ENCODE measurements around the gene RNF175.

The RNF175 gene

GRCh38 chr4:153731239-153731638 lies 28.6 kb downstream of the RNF175 start:
- TF ChIP-seq SPI1 (IDR thresholded peaks at IDR 0.05; ENCODE audit: low read depth, low read length) (no peak), POU2F2 (IDR thresholded peaks at IDR 0.05; ENCODE audit: low read depth, low read length) (no peak), POLR2AphosphoS5 (IDR thresholded peaks at IDR 0.05; ENCODE audit: low read depth, low read length) (no peak), TAF1 (IDR thresholded peaks at IDR 0.05; ENCODE audit: low read depth, low read length) (no peak), PAX5 (IDR thresholded peaks at IDR 0.05; ENCODE audit: insufficient read depth, low read length, severe bottlenecking) (no peak), POLR2A (IDR thresholded peaks at IDR 0.05; ENCODE audit: low read depth, low read length) (no peak)
- FAIRE-seq: no peak
- DNase-seq (ENCODE audit: insufficient read length, low spot score): no peak

- DNase-seq (ENCODE audit: insufficient read length, low spot score) (no peak), FAIRE-seq (peak; percentile 20)
- TF ChIP-seq POLR2A (IDR thresholded peaks at IDR 0.05; ENCODE audit: low read depth, low read length) (no peak), POU2F2 (IDR thresholded peaks at IDR 0.05; ENCODE audit: low read depth, low read length) (no peak), SPI1 (IDR thresholded peaks at IDR 0.05; ENCODE audit: low read depth, low read length) (no peak), TAF1 (IDR thresholded peaks at IDR 0.05; ENCODE audit: low read depth, low read length) (no peak), POLR2AphosphoS5 (IDR thresholded peaks at IDR 0.05; ENCODE audit: low read depth, low read length) (no peak), PAX5 (IDR thresholded peaks at IDR 0.05; ENCODE audit: insufficient read depth, low read length, severe bottlenecking) (no peak)
These were observed 29.9 kb downstream of the RNF175 start for GRCh38 chr4:153729895-153730294.

GRCh38 chr4:153728660-153729059 lies 31.2 kb downstream of the RNF175 start:
- TF ChIP-seq TAF1 (IDR thresholded peaks at IDR 0.05; ENCODE audit: low read depth, low read length) (no peak), SPI1 (IDR thresholded peaks at IDR 0.05; ENCODE audit: low read depth, low read length) (peak; percentile 68), POU2F2 (IDR thresholded peaks at IDR 0.05; ENCODE audit: low read depth, low read length) (no peak), POLR2AphosphoS5 (IDR thresholded peaks at IDR 0.05; ENCODE audit: low read depth, low read length) (no peak)
- no peak for DNase-seq (ENCODE audit: insufficient read length, low spot score)
- FAIRE-seq: no peak

GRCh38 chr4:153728151-153728550 lies 31.7 kb downstream of the RNF175 start:
- DNase-seq (ENCODE audit: insufficient read length, low spot score) (no peak), FAIRE-seq (peak; percentile 50)
- no peak for TF ChIP-seq PAX5 (IDR thresholded peaks at IDR 0.05; ENCODE audit: insufficient read depth, low read length, severe bottlenecking)
- TF ChIP-seq POU2F2 (IDR thresholded peaks at IDR 0.05; ENCODE audit: low read depth, low read length): no peak
- no peak for TF ChIP-seq TAF1 (IDR thresholded peaks at IDR 0.05; ENCODE audit: low read depth, low read length)
- no peak for TF ChIP-seq POLR2A (IDR thresholded peaks at IDR 0.05; ENCODE audit: low read depth, low read length)
- TF ChIP-seq SPI1 (IDR thresholded peaks at IDR 0.05; ENCODE audit: low read depth, low read length): no peak
- no peak for TF ChIP-seq POLR2AphosphoS5 (IDR thresholded peaks at IDR 0.05; ENCODE audit: low read depth, low read length)

- TF ChIP-seq SPI1 (IDR thresholded peaks at IDR 0.05; ENCODE audit: low read depth, low read length) (no peak), POU2F2 (IDR thresholded peaks at IDR 0.05; ENCODE audit: low read depth, low read length) (no peak), POLR2A (IDR thresholded peaks at IDR 0.05; ENCODE audit: low read depth, low read length) (no peak), TAF1 (IDR thresholded peaks at IDR 0.05; ENCODE audit: low read depth, low read length) (no peak), PAX5 (IDR thresholded peaks at IDR 0.05; ENCODE audit: insufficient read depth, low read length, severe bottlenecking) (no peak), POLR2AphosphoS5 (IDR thresholded peaks at IDR 0.05; ENCODE audit: low read depth, low read length) (no peak)
- no peak for DNase-seq (ENCODE audit: insufficient read length, low spot score)
- FAIRE-seq: no peak
These were observed 34.0 kb downstream of the RNF175 start for GRCh38 chr4:153725831-153726154.

- TF ChIP-seq PAX5 (IDR thresholded peaks at IDR 0.05; ENCODE audit: insufficient read depth, low read length, severe bottlenecking) (no peak), POLR2AphosphoS5 (IDR thresholded peaks at IDR 0.05; ENCODE audit: low read depth, low read length) (no peak), POU2F2 (IDR thresholded peaks at IDR 0.05; ENCODE audit: low read depth, low read length) (no peak), SPI1 (IDR thresholded peaks at IDR 0.05; ENCODE audit: low read depth, low read length) (no peak), POLR2A (IDR thresholded peaks at IDR 0.05; ENCODE audit: low read depth, low read length) (no peak), TAF1 (IDR thresholded peaks at IDR 0.05; ENCODE audit: low read depth, low read length) (no peak)
- DNase-seq (ENCODE audit: insufficient read length, low spot score): no peak
- no peak for FAIRE-seq
These were observed 34.5 kb downstream of the RNF175 start for GRCh38 chr4:153725136-153725830.

- DNase-seq (ENCODE audit: insufficient read length, low spot score) (no peak), FAIRE-seq (no peak)
These were observed 35.2 kb downstream of the RNF175 start for GRCh38 chr4:153724606-153725005.

GRCh38 chr4:153722036-153722435 lies 37.8 kb downstream of the RNF175 start:
- FAIRE-seq (no peak), DNase-seq (ENCODE audit: insufficient read length, low spot score) (no peak)
- TF ChIP-seq SPI1 (IDR thresholded peaks at IDR 0.05; ENCODE audit: low read depth, low read length) (no peak), TAF1 (IDR thresholded peaks at IDR 0.05; ENCODE audit: low read depth, low read length) (no peak), PAX5 (IDR thresholded peaks at IDR 0.05; ENCODE audit: insufficient read depth, low read length, severe bottlenecking) (no peak), POLR2AphosphoS5 (IDR thresholded peaks at IDR 0.05; ENCODE audit: low read depth, low read length) (no peak), POU2F2 (IDR thresholded peaks at IDR 0.05; ENCODE audit: low read depth, low read length) (no peak), POLR2A (IDR thresholded peaks at IDR 0.05; ENCODE audit: low read depth, low read length) (no peak)

More at GRCh38 chr4:153724606-153725005, 35.2 kb downstream of the RNF175 start:
- TF ChIP-seq SPI1 (IDR thresholded peaks at IDR 0.05; ENCODE audit: low read depth, low read length) (no peak), TAF1 (IDR thresholded peaks at IDR 0.05; ENCODE audit: low read depth, low read length) (no peak), POLR2AphosphoS5 (IDR thresholded peaks at IDR 0.05; ENCODE audit: low read depth, low read length) (no peak), POLR2A (IDR thresholded peaks at IDR 0.05; ENCODE audit: low read depth, low read length) (no peak), PAX5 (IDR thresholded peaks at IDR 0.05; ENCODE audit: insufficient read depth, low read length, severe bottlenecking) (no peak), POU2F2 (IDR thresholded peaks at IDR 0.05; ENCODE audit: low read depth, low read length) (no peak)

GRCh38 chr4:153713866-153714646 lies 45.8 kb downstream of the RNF175 start:
- FAIRE-seq (no peak), DNase-seq (ENCODE audit: insufficient read length, low spot score) (no peak)
- TF ChIP-seq SPI1 (IDR thresholded peaks at IDR 0.05; ENCODE audit: low read depth, low read length) (no peak), PAX5 (IDR thresholded peaks at IDR 0.05; ENCODE audit: insufficient read depth, low read length, severe bottlenecking) (no peak)

Data from GM12891 (cell line).